ENCODE results near the gene ILKAP. TPM values are rescaled to one million over a fixed set of nuclear protein-coding genes. Genes with fewer than 3 reads are reported as not detected.

Gene ILKAP
- total RNA-seq, 2 donors from 2014 or later: 27.8 to 50.3 TPM

DNA sequence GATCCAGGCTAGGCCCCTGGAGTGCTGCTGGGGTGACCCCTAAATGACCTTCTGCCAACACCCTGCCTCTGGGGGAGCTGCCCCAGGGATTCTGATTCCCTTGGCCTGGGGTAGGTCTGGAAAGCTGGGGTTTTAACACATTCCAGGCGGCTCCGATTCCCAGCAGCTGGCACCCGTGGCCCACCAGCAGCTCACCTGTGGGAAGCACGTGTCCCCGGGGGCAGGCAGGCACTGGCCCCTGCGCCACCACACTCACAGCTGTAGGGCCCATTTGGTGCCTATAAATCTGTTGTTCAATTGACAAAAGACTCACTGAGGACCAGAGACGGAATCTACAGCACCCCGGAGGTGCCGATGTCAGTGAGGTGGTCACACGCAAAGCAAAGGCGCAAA is 69.1 kb downstream of the ILKAP start:
- Histone ChIP-seq H3K27ac (no peak overlapping the region), H3K36me3 (no peaks in the 10 kb centered on the region), H3K9ac (ENCODE audit: low read depth in 2 of 2, low read length in 2 of 2) (no peak overlapping the region), H3K4me3 (no peak overlapping the region), H3K9me3 (no peaks in the 10 kb centered on the region), H3K27me3 (no peaks in the 10 kb centered on the region), H3K4me1 (no peaks in the 10 kb centered on the region)
- intact Hi-C loops (cut with DNase I): no loop called here
- TF ChIP-seq, protein P1, sequence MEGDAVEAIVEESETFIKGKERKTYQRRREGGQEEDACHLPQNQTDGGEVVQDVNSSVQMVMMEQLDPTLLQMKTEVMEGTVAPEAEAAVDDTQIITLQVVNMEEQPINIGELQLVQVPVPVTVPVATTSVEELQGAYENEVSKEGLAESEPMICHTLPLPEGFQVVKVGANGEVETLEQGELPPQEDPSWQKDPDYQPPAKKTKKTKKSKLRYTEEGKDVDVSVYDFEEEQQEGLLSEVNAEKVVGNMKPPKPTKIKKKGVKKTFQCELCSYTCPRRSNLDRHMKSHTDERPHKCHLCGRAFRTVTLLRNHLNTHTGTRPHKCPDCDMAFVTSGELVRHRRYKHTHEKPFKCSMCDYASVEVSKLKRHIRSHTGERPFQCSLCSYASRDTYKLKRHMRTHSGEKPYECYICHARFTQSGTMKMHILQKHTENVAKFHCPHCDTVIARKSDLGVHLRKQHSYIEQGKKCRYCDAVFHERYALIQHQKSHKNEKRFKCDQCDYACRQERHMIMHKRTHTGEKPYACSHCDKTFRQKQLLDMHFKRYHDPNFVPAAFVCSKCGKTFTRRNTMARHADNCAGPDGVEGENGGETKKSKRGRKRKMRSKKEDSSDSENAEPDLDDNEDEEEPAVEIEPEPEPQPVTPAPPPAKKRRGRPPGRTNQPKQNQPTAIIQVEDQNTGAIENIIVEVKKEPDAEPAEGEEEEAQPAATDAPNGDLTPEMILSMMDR (IDR thresholded peaks at IDR 0.05): no peak
- DNase-seq: no peak

DNA sequence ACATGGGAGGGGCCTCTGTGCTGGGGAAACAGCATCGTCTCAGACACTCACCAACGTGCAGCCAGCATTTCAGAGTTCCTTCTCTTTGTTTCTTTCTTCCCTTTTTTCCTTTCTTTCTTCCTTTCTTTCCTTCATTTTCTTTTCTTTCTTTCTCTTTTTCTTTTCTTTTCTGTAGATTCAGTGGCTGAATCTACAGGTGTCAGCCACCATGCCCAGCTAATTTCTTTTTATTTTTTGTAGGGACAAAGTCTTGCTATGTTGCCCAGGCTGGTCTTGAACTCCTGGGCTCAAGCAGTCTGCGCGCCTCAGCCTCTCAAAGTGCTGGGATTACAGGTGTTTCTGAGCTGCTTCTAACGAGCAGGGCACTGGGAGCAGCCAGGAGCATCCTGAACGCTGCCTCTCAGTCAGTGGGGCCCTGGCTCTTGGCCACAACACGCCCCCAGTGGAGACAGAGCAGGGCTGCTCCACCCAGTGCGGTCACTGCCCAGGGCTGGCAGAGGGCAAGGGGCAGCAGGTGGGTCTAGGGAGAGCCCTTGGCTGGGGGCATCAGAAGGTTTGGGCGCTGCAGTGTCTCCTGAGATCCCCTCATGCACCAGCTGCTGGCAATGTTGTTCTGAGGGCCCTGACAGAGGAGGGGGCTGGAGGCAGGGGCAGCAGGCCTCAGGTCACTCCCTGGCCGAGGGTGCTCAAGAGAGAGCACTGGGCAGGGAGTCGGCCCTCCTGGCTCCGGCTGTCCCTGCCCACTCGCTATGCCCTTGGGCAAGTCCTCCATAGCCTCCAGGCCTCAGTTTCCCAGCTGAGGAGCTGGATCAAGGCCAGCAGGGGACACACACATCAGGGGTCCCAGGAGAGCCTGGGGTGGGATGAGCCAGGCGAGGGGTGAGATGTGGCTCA is 69.7 kb downstream of the ILKAP start:
- no peak for DNase-seq
- intact Hi-C loops (cut with DNase I): no loop called here
- TF ChIP-seq, protein P1 (IDR thresholded peaks at IDR 0.05): no peak

DNA sequence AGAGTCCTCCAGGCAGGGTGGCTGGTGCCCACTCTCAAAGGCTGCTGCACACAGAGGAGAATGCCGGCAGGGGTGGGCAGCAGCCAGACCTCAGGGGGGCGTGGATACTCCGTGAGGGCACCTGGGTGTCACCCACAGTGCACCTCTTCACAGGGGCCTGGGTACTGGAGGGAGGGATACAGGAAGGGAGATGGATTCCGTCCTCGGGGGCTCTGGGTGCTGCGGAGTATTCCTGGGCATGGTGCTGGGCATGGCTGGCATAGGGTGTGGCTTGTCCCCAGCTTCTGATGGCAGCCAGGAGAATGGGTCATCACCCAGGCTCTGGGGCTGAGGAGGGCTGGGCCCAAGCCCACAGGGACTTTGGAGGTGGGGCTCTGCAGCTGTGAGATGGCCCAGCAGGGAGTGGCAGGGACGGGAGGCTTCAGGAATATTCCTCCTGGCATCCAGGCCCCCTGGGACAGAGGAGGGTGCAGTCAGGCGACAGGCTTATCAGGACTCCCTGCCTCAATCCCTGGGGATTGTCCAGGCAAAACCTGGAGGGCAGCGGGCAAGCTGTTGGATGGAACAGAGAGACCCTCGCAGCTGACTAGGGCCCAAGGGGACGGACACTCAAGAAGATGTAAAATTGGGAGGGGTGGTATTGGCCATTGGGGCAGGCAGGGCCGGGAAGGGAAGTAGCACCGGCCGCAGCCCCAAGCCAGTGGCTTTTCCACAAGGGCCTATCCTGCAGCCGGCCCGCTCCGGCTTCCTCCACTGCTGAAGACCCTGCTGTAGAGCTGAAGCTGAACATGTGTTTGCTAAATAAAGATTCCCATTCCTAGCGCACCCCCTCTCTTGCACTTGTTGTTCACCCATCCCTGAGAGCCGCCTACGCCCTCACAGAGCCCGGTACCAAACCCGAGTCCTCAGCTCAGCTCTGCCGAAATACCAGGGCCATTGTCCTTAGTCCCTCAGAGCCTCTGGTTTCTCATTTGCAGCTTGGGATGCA is 70.7 kb downstream of the ILKAP start:
- no peak overlapping the region for H3K27ac ChIP-seq
- no peaks in the 10 kb centered on the region for H3K36me3 ChIP-seq
- no peaks in the 10 kb centered on the region for H3K27me3 ChIP-seq
- no peaks in the 10 kb centered on the region for H3K9me3 ChIP-seq
- TF ChIP-seq, protein P1 (IDR thresholded peaks at IDR 0.05): no peak
- no peaks in the 10 kb centered on the region for H3K4me1 ChIP-seq
- H3K4me3 ChIP-seq: no peak overlapping the region
- H3K9ac ChIP-seq (ENCODE audit: low read depth in 2 of 2, low read length in 2 of 2): no peak overlapping the region
- DNase-seq: no peak
- intact Hi-C loops (cut with DNase I): no loop called here

More for the DNA sequence above, 69.7 kb downstream of the ILKAP start:
- Histone ChIP-seq H3K27me3 (no peaks in the 10 kb centered on the region), H3K4me1 (no peaks in the 10 kb centered on the region), H3K27ac (no peak overlapping the region), H3K9me3 (no peaks in the 10 kb centered on the region), H3K4me3 (no peak overlapping the region), H3K9ac (ENCODE audit: low read depth in 2 of 2, low read length in 2 of 2) (no peak overlapping the region), H3K36me3 (no peaks in the 10 kb centered on the region)

DNA sequence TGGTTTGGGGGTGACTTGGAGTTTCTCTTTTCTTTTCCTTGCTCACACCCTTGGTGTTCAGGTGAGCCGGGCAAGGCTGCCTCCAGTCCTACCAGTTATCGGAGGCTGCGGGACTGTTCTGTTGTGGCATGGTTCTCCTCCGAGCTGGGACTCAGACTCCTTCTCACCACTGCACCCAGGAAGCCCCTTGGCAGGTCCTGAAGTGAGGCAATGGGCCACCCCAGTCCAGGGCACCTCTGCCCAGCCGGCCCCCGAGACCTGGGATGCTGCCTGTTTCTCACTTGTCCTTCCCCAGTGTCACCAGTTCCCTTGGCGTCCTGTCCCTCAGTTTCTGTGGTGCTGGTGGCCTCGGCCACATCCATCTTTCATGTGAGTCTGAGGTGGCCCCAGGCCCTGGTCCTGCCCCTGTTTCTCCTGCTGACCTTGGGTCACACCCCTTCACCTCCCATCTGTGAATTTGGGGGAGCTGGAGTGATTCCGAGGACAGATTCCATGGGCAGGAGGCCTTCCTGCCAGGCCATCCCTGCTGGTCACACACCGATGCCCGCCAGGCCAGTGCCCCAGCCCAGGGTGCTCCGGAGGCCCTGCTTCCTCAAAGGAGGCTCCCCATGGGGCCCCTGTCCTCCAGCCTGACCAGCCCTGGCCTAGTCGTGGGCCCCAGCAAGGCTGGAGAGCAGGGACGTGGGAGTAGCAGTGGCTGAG is 71.6 kb downstream of the ILKAP start:
- H3K9ac ChIP-seq (ENCODE audit: low read depth in 2 of 2, low read length in 2 of 2): no peak overlapping the region
- H3K27me3 ChIP-seq: no peaks in the 10 kb centered on the region
- intact Hi-C loops (cut with DNase I): no loop called here
- no peaks in the 10 kb centered on the region for H3K9me3 ChIP-seq
- DNase-seq: no peak
- no peak overlapping the region for H3K27ac ChIP-seq
- H3K4me1 ChIP-seq: no peaks in the 10 kb centered on the region
- H3K4me3 ChIP-seq: no peak overlapping the region
- no peaks in the 10 kb centered on the region for H3K36me3 ChIP-seq
- TF ChIP-seq, protein P1 (IDR thresholded peaks at IDR 0.05): no peak

Data from colonic mucosa (tissue), 4 donors.